Mucosa of descending colon (tissue), 3 donors: ENCODE results near the gene EFCC1. TPM values are rescaled to one million over a fixed set of nuclear protein-coding genes. Genes with fewer than 3 reads are reported as not detected.

Source experiments
- ATAC-seq: fragments of 200-7000 bp; cut with Tn5 transposase; one replicate; pipeline ENCODE4 v1.9.1; 2020; ENCODE audit warnings: mild to moderate bottlenecking, moderate library complexity
- DNase-seq, 3 donors: peaks; one replicate each; pipeline ENCODE4 v3.0.0-alpha.2; 2020
- H3K36me3 ChIP-seq: fragments of 200-600 bp; one replicate; pipeline ENCODE4 v1.8.0; 2021; ENCODE audit warnings: low read depth, mild to moderate bottlenecking
- H3K4me1 ChIP-seq: fragments of 200-600 bp; one replicate; pipeline ENCODE4 v1.8.0; 2021; ENCODE audit warnings: low read depth, mild to moderate bottlenecking
- H3K4me3 ChIP-seq: fragments of 200-600 bp; one replicate; pipeline ENCODE4 v1.8.0; 2021; ENCODE audit warnings: mild to moderate bottlenecking
- H3K9me3 ChIP-seq: fragments of 200-600 bp; one replicate; pipeline ENCODE4 v1.8.0; 2021; ENCODE audit warnings: mild to moderate bottlenecking
- intact Hi-C, 2 donors: fragments of 100-400 bp; cut with DNase I in 1 of 2; cut with micrococcal nuclease in 1 of 2; formaldehyde crosslinking; loops; one replicate each; pipeline versions ENCODE4 v1.11.0 to v1.11.1; 2022; cut with DNase I, micrococcal nuclease
- total RNA-seq, 3 donors: library from RNA; stranded (reverse); fragmentation: NEBNext Ultra II Directional in 2 of 3; extraction: Animal tissue kit (Norgen Biotek cat#: 25700) in 2 of 3; gene quantifications; one replicate each; pipeline versions ENCODE4 v1.2.1 to v1.2.4, GENCODE V29; 2021 to 2023
- TF ChIP-seq, protein P1 (sequence below): fragments of 200-600 bp; IDR thresholded peaks from one replicate; pipeline ENCODE4 v1.8.0; 2022; ENCODE audit warnings: antibody characterized with exemption, mild to moderate bottlenecking
- donor health status: DM: no; HTN: no; CAD: no; lungs with moderate emphysema.
- donor health status: DM: no; HTN: no; CAD: no.
- donor health status: DM: no; HTN: yes; CAD: no.

EFCC1 gene
- total RNA-seq, 3 donors from 2014 or later: 1.8 to 12.0 (median 3.6) TPM

DNA sequence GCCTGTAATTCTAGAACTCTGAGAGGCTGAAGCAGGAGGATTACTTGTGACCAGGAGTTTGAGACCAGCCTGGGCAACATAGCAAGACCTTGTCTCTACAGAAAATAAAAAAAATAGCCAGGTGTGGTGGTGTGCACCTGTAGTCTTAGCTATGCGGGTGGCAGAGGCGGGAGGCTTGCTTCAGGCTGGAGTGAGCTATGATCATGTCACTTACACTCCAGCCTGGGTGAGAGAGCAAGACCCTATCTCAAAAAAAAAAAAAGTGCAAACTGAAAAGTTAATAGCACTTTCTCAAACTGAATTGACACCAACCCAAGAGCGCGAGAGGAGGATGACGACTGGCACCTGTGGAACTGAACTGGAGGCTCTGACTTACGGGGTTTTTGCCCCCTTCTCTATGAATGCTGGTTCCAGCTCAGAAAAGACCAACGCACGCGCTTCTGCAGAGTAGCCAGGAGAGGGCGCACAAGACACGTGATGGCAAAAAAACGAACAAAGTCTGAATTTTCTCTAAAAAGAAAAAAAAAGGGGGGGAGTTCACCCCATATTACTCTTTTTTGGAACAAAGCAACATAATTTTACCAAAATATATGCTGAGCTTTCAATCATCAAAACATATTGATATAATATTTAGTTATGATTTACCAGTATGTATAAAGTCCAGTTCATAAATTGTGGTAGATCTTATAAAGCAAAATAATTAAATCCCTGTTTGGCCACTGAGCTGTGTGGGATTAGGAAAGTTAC is 30.9 kb upstream of the EFCC1 start:
- DNase-seq (peak in 2 of 3 donors; percentile 50 to 55), ATAC-seq (peak; percentile 62)
- H3K4me1 ChIP-seq: no peaks in the 10 kb centered on the region
- H3K9me3 ChIP-seq: no peaks in the 10 kb centered on the region
- H3K36me3 ChIP-seq: no peaks in the 10 kb centered on the region
- intact Hi-C loops: loop anchor here in 1 of 2 donors (10.0 kb wide), 1 partner anchor 275 kb away; the partner anchor contains the start of gene COPG1
- TF ChIP-seq, protein P1, sequence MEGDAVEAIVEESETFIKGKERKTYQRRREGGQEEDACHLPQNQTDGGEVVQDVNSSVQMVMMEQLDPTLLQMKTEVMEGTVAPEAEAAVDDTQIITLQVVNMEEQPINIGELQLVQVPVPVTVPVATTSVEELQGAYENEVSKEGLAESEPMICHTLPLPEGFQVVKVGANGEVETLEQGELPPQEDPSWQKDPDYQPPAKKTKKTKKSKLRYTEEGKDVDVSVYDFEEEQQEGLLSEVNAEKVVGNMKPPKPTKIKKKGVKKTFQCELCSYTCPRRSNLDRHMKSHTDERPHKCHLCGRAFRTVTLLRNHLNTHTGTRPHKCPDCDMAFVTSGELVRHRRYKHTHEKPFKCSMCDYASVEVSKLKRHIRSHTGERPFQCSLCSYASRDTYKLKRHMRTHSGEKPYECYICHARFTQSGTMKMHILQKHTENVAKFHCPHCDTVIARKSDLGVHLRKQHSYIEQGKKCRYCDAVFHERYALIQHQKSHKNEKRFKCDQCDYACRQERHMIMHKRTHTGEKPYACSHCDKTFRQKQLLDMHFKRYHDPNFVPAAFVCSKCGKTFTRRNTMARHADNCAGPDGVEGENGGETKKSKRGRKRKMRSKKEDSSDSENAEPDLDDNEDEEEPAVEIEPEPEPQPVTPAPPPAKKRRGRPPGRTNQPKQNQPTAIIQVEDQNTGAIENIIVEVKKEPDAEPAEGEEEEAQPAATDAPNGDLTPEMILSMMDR: peak; percentile 81
- H3K4me3 ChIP-seq: no peak overlapping the region

DNA sequence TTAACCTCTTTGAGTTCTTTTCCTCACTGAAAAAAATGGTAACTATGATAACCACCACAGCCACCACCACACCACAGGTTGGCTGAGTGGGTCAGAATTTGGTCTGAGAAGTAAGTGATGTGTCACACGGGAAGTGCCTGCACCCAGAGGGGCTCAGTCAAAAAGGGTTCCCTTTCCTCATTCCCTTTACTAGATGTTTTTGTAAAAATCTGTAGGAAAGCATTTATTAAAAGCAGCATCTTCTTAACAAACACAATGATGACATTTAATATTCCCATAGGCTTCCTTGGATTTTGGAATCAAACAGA is 30.4 kb upstream of the EFCC1 start:
- H3K36me3 ChIP-seq: no peaks in the 10 kb centered on the region
- ATAC-seq (no peak), DNase-seq (no peak)
- H3K4me1 ChIP-seq: no peaks in the 10 kb centered on the region
- TF ChIP-seq, protein P1: no peak
- no peak overlapping the region for H3K4me3 ChIP-seq
- no peaks in the 10 kb centered on the region for H3K9me3 ChIP-seq
- intact Hi-C loops: loop anchor here in 1 of 2 donors (10.0 kb wide), 1 partner anchor 274 kb away; the partner anchor contains the start of gene COPG1

DNA sequence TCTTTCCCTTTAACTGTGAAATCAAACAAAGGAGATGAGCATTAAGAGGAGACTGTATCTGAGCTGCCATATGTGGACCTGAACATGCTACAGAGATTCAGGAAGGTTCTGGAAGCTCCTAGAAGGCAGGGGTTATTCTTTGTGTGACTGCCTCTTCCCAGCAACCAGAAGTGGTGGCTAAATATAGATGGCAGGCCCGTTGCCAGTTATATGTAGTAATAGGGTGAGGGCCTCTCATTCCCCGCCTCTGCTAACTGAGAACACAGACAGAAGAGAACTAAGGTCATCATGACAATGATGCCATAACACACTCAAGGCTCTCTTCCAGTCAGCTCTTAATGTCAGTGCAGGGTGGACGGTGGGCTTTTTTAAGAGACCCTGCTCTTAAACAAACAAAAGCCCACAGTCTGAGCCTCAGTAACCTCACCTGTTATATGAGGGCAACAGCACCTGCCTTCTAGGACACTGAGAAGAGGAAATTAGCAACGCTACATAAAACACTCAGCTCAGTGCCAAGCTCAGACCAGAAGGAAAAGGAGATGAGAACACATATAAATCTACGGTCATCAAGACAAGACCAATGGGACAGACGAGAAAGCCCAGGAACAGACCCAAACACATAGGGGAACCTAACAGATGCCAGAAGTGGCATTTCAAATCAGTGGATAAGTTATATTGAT is 29.5 kb upstream of the EFCC1 start:
- Histone ChIP-seq H3K9me3 (no peaks in the 10 kb centered on the region), H3K4me3 (no peak overlapping the region), H3K4me1 (no peaks in the 10 kb centered on the region), H3K36me3 (no peaks in the 10 kb centered on the region)
- intact Hi-C loops: loop anchor here in 1 of 2 donors (10.0 kb wide), 1 partner anchor 273 kb away; the partner anchor contains the start of gene COPG1
- TF ChIP-seq, protein P1: no peak
- ATAC-seq (peak; percentile 28), DNase-seq (peak in 1 of 3 donors; percentile 38)

DNA sequence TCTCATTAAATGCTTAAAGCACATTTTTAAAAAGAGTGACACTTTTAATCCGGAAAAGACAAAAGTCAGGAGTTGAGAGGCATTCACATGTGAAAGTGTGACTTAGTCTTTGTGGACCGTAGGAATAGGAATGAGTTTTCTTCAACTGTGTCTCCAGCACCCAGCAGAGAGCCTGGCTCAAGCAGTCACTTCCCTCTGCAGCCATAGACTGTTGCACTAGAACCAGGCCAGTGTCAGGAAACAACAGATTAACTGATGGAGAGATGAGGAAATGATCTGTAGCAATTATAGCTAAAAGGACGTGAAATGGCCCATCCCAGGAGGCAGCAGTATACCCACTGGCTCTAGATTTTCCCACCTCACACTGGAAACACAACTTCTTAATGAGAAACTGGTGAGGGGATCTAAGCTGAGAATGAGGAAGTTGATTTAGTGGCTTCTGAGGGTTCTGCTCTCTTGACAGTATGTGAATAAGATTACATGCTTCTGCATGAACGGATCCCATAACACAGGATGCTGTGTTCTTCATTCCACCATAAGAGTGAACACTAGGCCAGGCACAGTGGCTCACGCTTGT is 27.0 kb upstream of the EFCC1 start:
- intact Hi-C loops: loop anchor here in 1 of 2 donors (10.0 kb wide), 1 partner anchor 271 kb away; the partner anchor contains the start of gene COPG1
- TF ChIP-seq, protein P1: no peak
- no peaks in the 10 kb centered on the region for H3K9me3 ChIP-seq
- no peak overlapping the region for H3K4me3 ChIP-seq
- DNase-seq: no peak
- peak; percentile 28 for ATAC-seq
- no peaks in the 10 kb centered on the region for H3K4me1 ChIP-seq
- no peaks in the 10 kb centered on the region for H3K36me3 ChIP-seq

DNA sequence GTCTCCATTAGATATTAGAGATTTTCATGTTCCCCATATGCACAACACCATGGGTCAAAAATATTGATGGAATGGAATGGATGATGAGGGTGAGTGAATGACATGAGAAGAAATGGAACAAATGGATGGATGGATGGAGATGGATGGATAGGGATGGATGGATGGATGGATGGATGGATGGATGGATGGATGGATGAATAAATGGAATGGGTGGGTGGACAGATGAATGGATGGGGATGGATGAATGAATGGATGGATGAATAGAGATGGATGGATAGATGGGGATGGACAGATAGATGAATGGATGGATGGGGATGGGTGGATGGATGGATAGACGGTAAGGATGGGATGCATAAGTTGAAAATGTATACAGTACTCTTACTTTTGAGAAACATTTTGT is 25.8 kb upstream of the EFCC1 start:
- Histone ChIP-seq H3K36me3 (no peaks in the 10 kb centered on the region), H3K4me1 (no peaks in the 10 kb centered on the region), H3K9me3 (no peaks in the 10 kb centered on the region), H3K4me3 (no peak overlapping the region)
- TF ChIP-seq, protein P1: no peak
- no peak for ATAC-seq
- intact Hi-C loops: loop anchor here in 1 of 2 donors (10.0 kb wide), 1 partner anchor 270 kb away; the partner anchor contains the start of gene COPG1
- no peak for DNase-seq
